DND-41 (cell line): ENCODE data around the gene KRT86.

Source experiments
- ATAC-seq: fragments of 200-7000 bp; cut with Tn5 transposase; 3 replicates; pipeline ENCODE4 v1.9.1; 2021; ENCODE audit warnings: low read depth; ENCODE audit not compliant: insufficient read depth
- DNase-seq: peaks from one replicate; pipeline ENCODE4 v3.0.0-alpha.2; 2020
- H2AFZ ChIP-seq: 2 replicates; pipeline ENCODE4 v1.6.0; 2012; ENCODE audit warnings: low read depth, low read length
- H3K27ac ChIP-seq: 2 replicates; pipeline ENCODE4 v1.5.1; 2012; ENCODE audit warnings: low read length, inconsistent platforms
- H3K27me3 ChIP-seq: fragments of 200-600 bp; sonication (generic); 2 replicates; pipeline ENCODE4 v1.6.0; 2012; ENCODE audit warnings: low read length, mild to moderate bottlenecking, inconsistent platforms; ENCODE audit not compliant: insufficient read depth, poor library complexity
- H3K36me3 ChIP-seq: 2 replicates; pipeline ENCODE4 v1.5.1; 2012; ENCODE audit warnings: low read length, inconsistent platforms; ENCODE audit not compliant: insufficient read depth
- H3K4me1 ChIP-seq: 2 replicates; pipeline ENCODE4 v1.5.1; 2012; ENCODE audit warnings: mild to moderate bottlenecking, low read length; ENCODE audit not compliant: insufficient read depth
- H3K4me2 ChIP-seq: 2 replicates; pipeline ENCODE4 v1.6.0; 2012; ENCODE audit warnings: mild to moderate bottlenecking, moderate library complexity, low read length, inconsistent platforms; ENCODE audit not compliant: insufficient read depth
- H3K4me3 ChIP-seq, 2 experiments: fragments of 200-600 bp in 1 of 2; shearing (Covaris generic) in 1 of 2; 2 replicates each; pipeline ENCODE4 v1.5.1; 2012 to 2016; ENCODE audit warnings: inconsistent platforms in 2 of 2, low read length in 2 of 2, mild to moderate bottlenecking in 2 of 2, low read depth in 1 of 2, moderate library complexity in 1 of 2
- H3K79me2 ChIP-seq: 2 replicates; pipeline ENCODE4 v1.6.0; 2012; ENCODE audit warnings: low read length, inconsistent platforms; ENCODE audit not compliant: insufficient read depth
- H3K9ac ChIP-seq: 2 replicates; pipeline ENCODE4 v1.6.0; 2012; ENCODE audit warnings: low read depth, mild to moderate bottlenecking, inconsistent platforms, low read length, moderate library complexity
- H3K9me3 ChIP-seq: 2 replicates; pipeline ENCODE4 v1.5.1; 2012; ENCODE audit warnings: low read length, moderate library complexity, mild to moderate bottlenecking, inconsistent platforms; ENCODE audit not compliant: insufficient read depth, severe bottlenecking
- H4K20me1 ChIP-seq: 2 replicates; pipeline ENCODE4 v1.6.0; 2012; ENCODE audit warnings: low read length; ENCODE audit not compliant: insufficient read depth
- CTCF ChIP-seq: IDR thresholded peaks from 2 replicates; pipeline ENCODE4 v1.5.1; 2012; ENCODE audit warnings: borderline replicate concordance, low read length, moderate library complexity, mild to moderate bottlenecking; ENCODE audit not compliant: poor library complexity, severe bottlenecking; ENCODE audit errors: extremely low read depth
- EZH2 ChIP-seq: IDR thresholded peaks from 3 replicates; pipeline ENCODE4 v1.6.1; 2012; ENCODE audit warnings: borderline replicate concordance, low read depth, mild to moderate bottlenecking, moderate library complexity, low read length, inconsistent platforms; ENCODE audit not compliant: severe bottlenecking

Gene KRT86

GRCh38 chr12:52347016-52347415 is 72.6 kb downstream of the KRT86 start:
- Histone ChIP-seq H2AFZ (no peak overlapping the region), H3K36me3 (no peaks in the 10 kb centered on the region), H3K4me2 (no peak overlapping the region), H3K27ac (no peak overlapping the region), H3K27me3 (peaks cover 17% of the 10 kb centered on the region), H3K4me3 (no peak overlapping the region), H3K4me1 (peaks cover 7% of the 10 kb centered on the region; the same call in 1 of the 2 replicates), H3K9ac (no peak overlapping the region), H4K20me1 (peaks cover 3% of the 10 kb centered on the region; the same call in 1 of the 2 replicates), H3K79me2 (no peaks in the 10 kb centered on the region), H3K9me3 (no peaks in the 10 kb centered on the region)
- ATAC-seq (no peak), DNase-seq (no peak)
- TF ChIP-seq CTCF, result no peak
- no peak for TF ChIP-seq EZH2

DNA sequence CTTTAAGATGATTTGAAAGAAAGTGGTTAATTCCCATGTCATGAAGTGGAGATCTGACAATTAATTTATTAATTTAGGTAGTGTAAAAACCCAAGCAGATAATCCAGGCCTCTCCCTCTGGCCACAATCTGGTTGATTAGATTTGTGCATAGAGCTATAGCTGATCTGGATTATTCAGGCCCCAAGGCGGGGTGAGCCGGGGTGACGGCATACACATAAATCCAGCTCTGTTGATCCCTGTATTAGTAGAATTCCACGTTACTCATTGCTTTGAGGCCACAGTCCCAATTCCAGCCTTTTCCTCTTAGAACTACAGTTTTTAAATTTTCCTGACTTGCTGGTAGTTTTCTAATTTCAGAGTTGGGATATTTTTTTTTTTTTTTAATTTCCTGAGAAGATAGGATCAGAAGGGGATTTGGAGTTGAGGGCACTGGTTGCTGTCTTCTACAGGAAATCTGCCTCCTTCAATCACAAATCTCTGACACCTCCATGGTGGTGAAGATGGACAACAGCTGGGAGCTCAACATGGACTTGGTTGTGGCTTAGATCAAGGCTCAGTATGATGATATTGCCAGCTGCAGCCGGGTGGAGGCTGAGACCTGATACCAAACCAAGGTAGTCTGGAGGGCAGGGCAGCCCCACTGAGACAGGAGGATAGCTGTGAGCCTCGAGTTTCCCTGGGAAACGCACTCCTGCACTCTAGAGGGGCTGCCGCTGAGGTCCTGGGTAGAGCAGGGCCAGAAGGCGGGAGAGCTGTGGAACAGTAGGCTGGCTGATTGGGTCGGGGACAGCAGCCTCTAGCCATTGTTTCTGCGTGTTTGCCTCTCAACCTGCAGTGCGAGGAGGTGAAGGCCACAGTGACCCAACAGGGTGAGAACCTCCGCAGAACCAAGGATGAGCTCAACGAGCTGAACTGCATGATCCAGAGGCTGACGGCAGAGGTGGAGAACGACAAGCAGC is 73.4 kb downstream of the KRT86 start:
- no peak overlapping the region for H3K27ac ChIP-seq
- H3K36me3 ChIP-seq, result no peaks in the 10 kb centered on the region
- no peak for TF ChIP-seq EZH2
- no peak for TF ChIP-seq CTCF
- H3K4me1 ChIP-seq, result peaks cover 7% of the 10 kb centered on the region; the same call in 1 of the 2 replicates
- no peaks in the 10 kb centered on the region for H3K79me2 ChIP-seq
- no peak overlapping the region for H3K4me3 ChIP-seq
- DNase-seq (no peak), ATAC-seq (no peak)
- H3K27me3 ChIP-seq, result peaks cover 17% of the 10 kb centered on the region
- H3K9me3 ChIP-seq, result no peaks in the 10 kb centered on the region
- H4K20me1 ChIP-seq, result peaks cover 3% of the 10 kb centered on the region; the same call in 1 of the 2 replicates
- no peak overlapping the region for H3K9ac ChIP-seq
- no peak overlapping the region for H2AFZ ChIP-seq
- no peak overlapping the region for H3K4me2 ChIP-seq

- no peaks in the 10 kb centered on the region for H3K79me2 ChIP-seq
- H3K4me2 ChIP-seq, result no peak overlapping the region
- H2AFZ ChIP-seq, result no peak overlapping the region
- H3K4me1 ChIP-seq, result peaks cover 7% of the 10 kb centered on the region; the same call in 1 of the 2 replicates
- no peaks in the 10 kb centered on the region for H3K9me3 ChIP-seq
- H3K27ac ChIP-seq, result no peak overlapping the region
- no peak overlapping the region for H3K4me3 ChIP-seq
- H3K9ac ChIP-seq, result no peak overlapping the region
- no peak for ATAC-seq
- peaks cover 17% of the 10 kb centered on the region for H3K27me3 ChIP-seq
- DNase-seq, result no peak
- no peaks in the 10 kb centered on the region for H3K36me3 ChIP-seq
- peaks cover 3% of the 10 kb centered on the region; the same call in 1 of the 2 replicates for H4K20me1 ChIP-seq
- TF ChIP-seq EZH2, result no peak
- TF ChIP-seq CTCF, result no peak
These were observed 74.8 kb downstream of the KRT86 start for GRCh38 chr12:52349196-52349595.
